Effector CD4-positive, alpha-beta T cell (primary cell): Measurements from ENCODE around the gene POMGNT2.
"Not testable (repeated sequence)": the region's sequence is repeated elsewhere in the genome, so short reads cannot be mapped to it uniquely, and the experiment has no call there.

Experiments
- DNase-seq: peaks from one replicate; pipeline ENCODE4 v3.0.0-alpha.2; 2020

Gene POMGNT2

GRCh38 chr3:43075904-43076661, 29.8 kb downstream of the POMGNT2 start:
- no peak for DNase-seq

- DNase-seq, result no peak
These were observed 30.8 kb downstream of the POMGNT2 start for GRCh38 chr3:43074901-43075689.

GRCh38 chr3:43074482-43074881, 31.4 kb downstream of the POMGNT2 start:
- DNase-seq, result no peak

GRCh38 chr3:43073836-43074220, 32.1 kb downstream of the POMGNT2 start:
- DNase-seq, result no peak

- no peak for DNase-seq
These were observed 32.6 kb downstream of the POMGNT2 start for GRCh38 chr3:43073116-43073835.

- DNase-seq, result no peak
These were observed 33.5 kb downstream of the POMGNT2 start for GRCh38 chr3:43072361-43072760.

- DNase-seq, result peak; percentile 20
These were observed 34.5 kb downstream of the POMGNT2 start for GRCh38 chr3:43071313-43071893.

GRCh38 chr3:43070670-43071069, 35.2 kb downstream of the POMGNT2 start:
- DNase-seq, result not testable (repeated sequence)

- no peak for DNase-seq
These were observed 42.8 kb downstream of the POMGNT2 start for GRCh38 chr3:43063114-43063513.

- no peak for DNase-seq
These were observed 43.3 kb downstream of the POMGNT2 start for GRCh38 chr3:43062564-43063040.

- no peak for DNase-seq
These were observed 43.8 kb downstream of the POMGNT2 start for GRCh38 chr3:43062040-43062563.

- no peak for DNase-seq
These were observed 44.6 kb downstream of the POMGNT2 start for GRCh38 chr3:43061101-43061895.

GRCh38 chr3:43059456-43059855, 46.4 kb downstream of the POMGNT2 start:
- no peak for DNase-seq

- no peak for DNase-seq
These were observed 49.8 kb downstream of the POMGNT2 start for GRCh38 chr3:43055806-43056770.

- DNase-seq, result no peak
These were observed 50.5 kb downstream of the POMGNT2 start for GRCh38 chr3:43055393-43055792.

GRCh38 chr3:43054754-43055153, 51.1 kb downstream of the POMGNT2 start:
- no peak for DNase-seq

GRCh38 chr3:43053291-43053690, 52.6 kb downstream of the POMGNT2 start:
- no peak for DNase-seq

- DNase-seq, result no peak
These were observed 57.4 kb downstream of the POMGNT2 start for GRCh38 chr3:43048470-43048869.

GRCh38 chr3:43046583-43046982, 59.3 kb downstream of the POMGNT2 start:
- DNase-seq, result no peak

- not testable (repeated sequence) for DNase-seq
These were observed 60.8 kb downstream of the POMGNT2 start for GRCh38 chr3:43045079-43045478.

- no peak for DNase-seq
These were observed 62.1 kb downstream of the POMGNT2 start for GRCh38 chr3:43043793-43044192.
